Measurements from ENCODE around the gene FAM168A. TPM values are rescaled to one million over a fixed set of nuclear protein-coding genes. Genes with fewer than 3 reads are reported as not detected.

Gene FAM168A
- total RNA-seq, 4 donors from 2014 or later, result 10.7 to 28.1 (median 20.5) TPM

DNA sequence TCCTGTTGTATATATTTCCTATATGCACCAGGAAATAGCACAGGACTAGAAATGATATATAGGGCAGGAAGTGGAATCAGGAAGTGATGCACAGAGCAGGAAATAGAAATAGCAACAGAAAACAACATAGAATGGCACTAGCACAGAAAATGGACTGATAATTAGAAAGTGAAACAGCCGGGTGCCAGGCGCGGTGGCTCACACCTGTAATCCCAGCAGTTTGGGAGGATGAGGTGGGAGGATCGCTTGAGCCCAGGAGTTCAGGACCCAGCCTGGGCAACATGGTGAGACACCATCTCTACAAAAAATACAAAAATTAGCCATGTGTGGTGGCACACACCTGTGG is 231.7 kb downstream of the FAM168A start:
- intact Hi-C loops (cut with DNase I; ENCODE audit: low total_unique reads), result no loop called here

DNA sequence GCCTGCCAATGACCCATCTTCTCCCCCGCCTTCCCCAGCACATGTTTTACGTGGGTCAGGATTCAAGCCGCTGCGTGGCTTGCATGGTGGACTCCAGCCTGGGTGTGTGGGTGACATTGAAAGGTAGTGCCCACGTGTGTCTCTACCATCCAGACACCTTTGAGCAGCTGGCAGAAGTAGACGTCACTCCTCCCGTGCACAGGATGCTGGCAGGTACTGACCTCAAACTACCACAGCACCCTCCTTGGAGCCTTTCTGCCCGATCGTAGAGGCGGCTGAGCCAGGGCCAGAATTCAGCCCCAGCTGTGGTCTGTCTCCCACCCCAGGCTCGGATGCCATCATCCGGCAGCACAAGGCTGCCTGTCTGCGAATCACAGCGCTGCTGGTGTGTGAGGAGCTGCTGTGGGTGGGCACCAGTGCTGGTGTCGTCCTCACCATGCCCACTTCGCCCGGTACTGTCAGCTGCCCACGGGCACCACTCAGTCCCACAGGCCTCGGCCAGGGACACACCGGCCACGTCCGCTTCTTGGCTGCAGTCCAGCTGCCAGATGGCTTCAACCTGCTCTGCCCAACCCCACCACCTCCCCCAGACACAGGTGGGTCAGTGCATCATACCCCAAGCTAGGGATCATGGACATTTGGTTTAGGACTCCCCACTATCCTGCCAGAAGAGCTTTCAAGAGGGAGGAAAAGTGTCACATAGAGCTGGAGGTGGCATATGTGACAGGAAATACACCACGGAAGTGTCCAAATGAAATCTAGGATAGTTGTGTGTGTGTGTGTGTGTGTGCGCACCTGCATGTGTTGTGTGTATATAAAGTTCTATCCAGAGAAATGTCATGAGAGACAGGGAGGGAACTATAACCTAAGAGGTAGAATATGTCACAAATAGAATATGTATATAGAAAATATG is 232.3 kb downstream of the FAM168A start:
- WGBS, 2 donors, result 84 to 87% methylated on average over 13 to 23 of the region's 24 CpGs
- no peak for DNase-seq (ENCODE audit: low spot score in 2 of 2)
- intact Hi-C loops (cut with DNase I; ENCODE audit: low total_unique reads), result no loop called here
- TF ChIP-seq, protein P1, sequence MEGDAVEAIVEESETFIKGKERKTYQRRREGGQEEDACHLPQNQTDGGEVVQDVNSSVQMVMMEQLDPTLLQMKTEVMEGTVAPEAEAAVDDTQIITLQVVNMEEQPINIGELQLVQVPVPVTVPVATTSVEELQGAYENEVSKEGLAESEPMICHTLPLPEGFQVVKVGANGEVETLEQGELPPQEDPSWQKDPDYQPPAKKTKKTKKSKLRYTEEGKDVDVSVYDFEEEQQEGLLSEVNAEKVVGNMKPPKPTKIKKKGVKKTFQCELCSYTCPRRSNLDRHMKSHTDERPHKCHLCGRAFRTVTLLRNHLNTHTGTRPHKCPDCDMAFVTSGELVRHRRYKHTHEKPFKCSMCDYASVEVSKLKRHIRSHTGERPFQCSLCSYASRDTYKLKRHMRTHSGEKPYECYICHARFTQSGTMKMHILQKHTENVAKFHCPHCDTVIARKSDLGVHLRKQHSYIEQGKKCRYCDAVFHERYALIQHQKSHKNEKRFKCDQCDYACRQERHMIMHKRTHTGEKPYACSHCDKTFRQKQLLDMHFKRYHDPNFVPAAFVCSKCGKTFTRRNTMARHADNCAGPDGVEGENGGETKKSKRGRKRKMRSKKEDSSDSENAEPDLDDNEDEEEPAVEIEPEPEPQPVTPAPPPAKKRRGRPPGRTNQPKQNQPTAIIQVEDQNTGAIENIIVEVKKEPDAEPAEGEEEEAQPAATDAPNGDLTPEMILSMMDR (IDR thresholded peaks at IDR 0.05), result no peak
- no peak for TF ChIP-seq POLR2A (IDR thresholded peaks at IDR 0.05)
- no peak overlapping the region for H3K4me3 ChIP-seq (ENCODE audit: low read depth, poor library complexity, severe bottlenecking)

More for the DNA sequence above, 231.7 kb downstream of the FAM168A start:
- TF ChIP-seq POLR2A (IDR thresholded peaks at IDR 0.05), result no peak
- TF ChIP-seq, protein P1 (IDR thresholded peaks at IDR 0.05), result no peak
- no peak for DNase-seq (ENCODE audit: low spot score in 2 of 2)
- 90 to 96% methylated on average over 4 of the region's 4 CpGs for WGBS, 2 donors
- no peak overlapping the region for H3K4me3 ChIP-seq (ENCODE audit: low read depth, poor library complexity, severe bottlenecking)

DNA sequence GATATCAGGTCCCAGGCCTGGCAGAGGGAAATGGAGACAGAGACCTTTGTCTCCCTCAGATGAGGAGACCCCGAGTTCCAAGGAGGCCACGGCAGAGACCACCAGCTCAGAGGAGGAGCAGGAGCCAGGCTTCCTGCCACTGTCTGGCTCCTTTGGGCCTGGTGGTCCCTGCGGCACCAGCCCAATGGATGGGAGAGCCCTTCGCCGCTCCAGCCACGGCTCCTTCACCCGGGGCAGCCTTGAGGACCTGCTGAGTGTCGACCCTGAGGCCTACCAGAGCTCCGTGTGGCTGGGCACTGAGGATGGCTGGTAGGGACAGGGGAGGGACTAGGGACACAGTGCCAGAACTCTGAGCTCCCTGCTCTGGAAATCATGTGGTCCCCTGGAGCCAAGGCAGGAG is 234.8 kb downstream of the FAM168A start:
- no peak overlapping the region for H3K4me3 ChIP-seq (ENCODE audit: low read depth, poor library complexity, severe bottlenecking)
- 85 to 91% methylated on average over 5 to 9 of the region's 9 CpGs for WGBS, 2 donors
- TF ChIP-seq, protein P1 (IDR thresholded peaks at IDR 0.05), result no peak
- TF ChIP-seq POLR2A (IDR thresholded peaks at IDR 0.05), result no peak
- DNase-seq (ENCODE audit: low spot score in 2 of 2), result no peak
- intact Hi-C loops (cut with DNase I; ENCODE audit: low total_unique reads), result no loop called here

DNA sequence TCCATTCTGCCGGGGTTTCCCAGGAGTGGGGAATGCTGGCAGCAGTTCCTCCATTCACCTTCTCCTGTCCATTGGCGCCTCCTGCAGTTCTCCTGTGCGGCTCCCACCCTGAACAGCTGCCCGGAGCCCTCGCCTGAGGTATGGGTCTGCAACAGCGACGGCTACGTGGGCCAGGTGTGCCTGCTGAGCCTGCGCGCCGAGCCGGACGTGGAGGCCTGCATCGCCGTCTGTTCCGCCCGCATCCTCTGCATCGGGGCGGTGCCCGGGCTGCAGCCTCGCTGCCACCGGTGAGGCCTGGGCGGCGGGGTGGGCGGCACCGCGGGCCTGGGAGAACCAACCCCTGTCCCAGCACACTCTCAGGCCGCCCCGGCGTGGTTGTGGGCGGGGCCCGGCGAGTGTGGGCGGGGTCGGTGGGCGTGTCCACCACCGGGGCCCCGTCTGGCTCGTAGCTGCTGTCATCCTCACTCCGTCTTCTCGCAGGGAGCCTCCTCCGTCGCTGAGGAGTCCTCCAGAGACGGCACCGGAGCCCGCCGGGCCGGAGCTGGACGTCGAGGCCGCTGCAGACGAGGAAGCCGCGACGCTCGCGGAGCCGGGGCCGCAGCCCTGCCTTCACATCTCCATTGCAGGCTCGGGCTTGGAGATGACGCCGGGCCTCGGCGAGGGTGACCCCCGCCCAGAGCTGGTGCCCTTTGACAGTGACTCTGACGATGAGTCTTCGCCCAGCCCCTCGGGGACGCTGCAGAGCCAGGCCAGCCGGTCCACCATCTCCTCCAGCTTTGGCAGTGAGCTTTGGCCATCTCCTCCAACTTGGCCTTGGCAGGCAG is 235.7 kb downstream of the FAM168A start:
- no peak for TF ChIP-seq POLR2A (IDR thresholded peaks at IDR 0.05)
- TF ChIP-seq, protein P1 (IDR thresholded peaks at IDR 0.05), result no peak
- intact Hi-C loops (cut with DNase I; ENCODE audit: low total_unique reads), result no loop called here
- WGBS, 2 donors, result 78 to 92% methylated on average over 38 to 70 of the region's 70 CpGs
- no peak overlapping the region for H3K4me3 ChIP-seq (ENCODE audit: low read depth, poor library complexity, severe bottlenecking)
- no peak for DNase-seq (ENCODE audit: low spot score in 2 of 2)

DNA sequence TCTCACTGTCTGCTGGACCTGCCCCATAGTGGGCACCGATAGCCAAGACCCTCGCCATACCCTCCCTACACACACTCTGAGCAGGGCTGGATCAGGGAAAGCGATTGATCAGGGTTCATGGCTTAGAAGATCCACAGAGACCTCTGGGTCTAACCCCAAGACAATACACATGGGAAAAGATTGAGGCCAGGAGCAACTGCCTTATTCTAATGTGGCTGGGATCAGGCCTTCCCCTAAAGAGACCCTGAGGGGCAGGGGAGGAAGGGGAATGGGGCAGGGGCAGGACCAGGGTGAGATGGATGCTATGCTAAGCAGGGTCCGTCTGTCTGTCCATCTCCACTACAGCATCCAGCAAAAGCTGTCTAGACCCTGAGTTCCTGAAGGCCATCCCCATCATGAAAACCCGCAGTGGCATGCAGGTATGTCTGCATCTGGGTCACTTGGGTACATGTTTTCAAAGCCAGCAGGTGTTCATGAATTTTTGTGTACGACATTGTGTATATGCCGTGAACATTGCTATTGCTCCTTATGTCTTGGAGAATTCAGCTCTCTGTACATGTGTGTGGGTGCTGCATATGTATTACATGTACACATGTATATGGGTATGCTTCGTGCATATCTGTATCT is 237.1 kb downstream of the FAM168A start:
- no peak overlapping the region for H3K4me3 ChIP-seq (ENCODE audit: low read depth, poor library complexity, severe bottlenecking)
- TF ChIP-seq POLR2A (IDR thresholded peaks at IDR 0.05), result no peak
- TF ChIP-seq, protein P1 (IDR thresholded peaks at IDR 0.05), result no peak
- no peak for DNase-seq (ENCODE audit: low spot score in 2 of 2)
- 93 to 97% methylated on average over 8 of the region's 8 CpGs for WGBS, 2 donors
- intact Hi-C loops (cut with DNase I; ENCODE audit: low total_unique reads), result no loop called here

Data from lower leg skin (tissue), 4 donors.